PC-9 (cell line): ENCODE measurements around the gene KLHL6. TPM values are rescaled to one million over a fixed set of nuclear protein-coding genes. Genes with fewer than 3 reads are reported as not detected.

ENCODE experiments used
- Bru-seq: library from RNA; stranded (reverse); fragments of 400-500 nt; gene quantifications from one replicate; lab custom pipeline; 2021; lab: Mats Ljungman, UMichigan
- BruChase-seq, 2 experiments: library from RNA; stranded (reverse); fragments of 400-500 nt; gene quantifications; one replicate each; lab custom pipeline; 2021; lab: Mats Ljungman, UMichigan
- BruUV-seq: library from RNA; stranded (reverse); fragments of 400-500 nt; replicated peaks from 2 replicates; lab custom pipeline; 2021; lab: Mats Ljungman, UMichigan
- CTCF ChIA-PET: fragments of 300-600 bp; sonication (Branson Sonifier 250); formaldehyde crosslinking; loops from one replicate; lab custom pipeline; 2022; ENCODE audit warnings: antibody characterized with exemption; lab: Charles Lee
- POLR2A ChIA-PET: fragments of 300-600 bp; sonication (Branson Sonifier 250); formaldehyde crosslinking; loops from one replicate; lab custom pipeline; 2022; ENCODE audit warnings: antibody characterized with exemption; ENCODE audit not compliant: unreplicated experiment; lab: Charles Lee
- DNase-seq, 2 experiments: peaks; one replicate each; pipeline versions ENCODE4 v3.0.0 to v3.0.0-alpha.2; 2015 to 2022; ENCODE audit warnings: mixed read lengths in 1 of 2
- H2AFZ ChIP-seq: fragments of 200-600 bp; sonication (generic); 2 replicates; pipeline ENCODE4 v1.8.1; 2017; ENCODE audit warnings: antibody characterized with exemption
- H3F3A ChIP-seq: fragments of 200-600 bp; sonication (generic); 2 replicates; pipeline ENCODE4 v1.8.1; 2017; ENCODE audit warnings: antibody characterized with exemption, mild to moderate bottlenecking, low read depth; ENCODE audit not compliant: insufficient read depth
- H3K27ac ChIP-seq: fragments of 200-600 bp; sonication (generic); 2 replicates; pipeline ENCODE4 v1.6.1; 2016; ENCODE audit warnings: mixed run types
- H3K27me3 ChIP-seq: fragments of 200-600 bp; sonication (generic); 2 replicates; pipeline ENCODE4 v1.6.1; 2016; ENCODE audit warnings: low read depth, mixed run types; ENCODE audit not compliant: insufficient read depth
- H3K36me3 ChIP-seq: fragments of 200-600 bp; sonication (generic); 2 replicates; pipeline ENCODE4 v1.6.1; 2016; ENCODE audit warnings: low read depth, mixed run types
- H3K4me1 ChIP-seq: fragments of 200-600 bp; sonication (generic); replicated peaks from 2 replicates; pipeline ENCODE4 v1.6.1; 2016; ENCODE audit warnings: mixed run types; ENCODE audit not compliant: insufficient read depth
- H3K4me2 ChIP-seq: fragments of 200-600 bp; sonication (generic); 2 replicates; pipeline ENCODE4 v1.6.1; 2017; ENCODE audit warnings: mixed run types
- H3K4me3 ChIP-seq: fragments of 200-600 bp; sonication (generic); 2 replicates; pipeline ENCODE4 v1.6.1; 2016; ENCODE audit warnings: mixed run types
- H3K79me2 ChIP-seq: fragments of 200-600 bp; sonication (generic); 2 replicates; pipeline ENCODE4 v1.6.1; 2017; ENCODE audit warnings: low read depth, mixed run types
- H3K9me2 ChIP-seq: fragments of 200-600 bp; sonication (generic); 2 replicates; pipeline ENCODE4 v1.8.1; 2017; ENCODE audit warnings: mild to moderate bottlenecking; ENCODE audit not compliant: insufficient read depth
- H3K9me3 ChIP-seq: fragments of 200-600 bp; sonication (generic); 2 replicates; pipeline ENCODE4 v1.8.1; 2016; ENCODE audit warnings: low read depth; ENCODE audit not compliant: insufficient read depth
- H4K20me1 ChIP-seq: fragments of 200-600 bp; sonication (generic); 2 replicates; pipeline ENCODE4 v1.8.1; 2017; ENCODE audit not compliant: insufficient read depth
- CTCF ChIP-seq: fragments of 200-600 bp; sonication (generic); conservative IDR thresholded peaks from 2 replicates; pipeline ENCODE4 v1.6.1; 2017; ENCODE audit warnings: mixed run types, antibody characterized with exemption, mild to moderate bottlenecking, moderate library complexity
- EZH2 ChIP-seq: fragments of 200-600 bp; sonication (generic); IDR thresholded peaks from 2 replicates; pipeline ENCODE4 v1.8.0; 2017; ENCODE audit warnings: antibody characterized with exemption, low read depth
- intact Hi-C: fragments of 100-400 bp; cut with micrococcal nuclease; formaldehyde crosslinking; loops from one replicate; pipeline ENCODE4 v1.10.0; 2022; ENCODE audit not compliant: unreplicated experiment
- long read RNA-seq: library from polyadenylated mRNA; stranded (forward); transcript quantifications from one replicate; pipeline ENCODE4 v2.0.0, GENCODE V29; 2022
- total RNA-seq: library from RNA; stranded (reverse); gene quantifications from 2 replicates; pipeline ENCODE4 v1.2.3, GENCODE V29; 2021

Gene KLHL6
- total RNA-seq = 0.04 TPM in 1 of 2 replicates, not detected in the other
- percentile 13 among the genes with signal in this experiment for Bru-seq, nascent RNA
- BruChase-seq, experiment 1, labeled RNA remaining after a 2-hour chase = percentile 13 among the genes with signal in this experiment
- BruChase-seq, experiment 2, labeled RNA remaining after a 6-hour chase = percentile 11 among the genes with signal in this experiment
- long read RNA-seq = 0 reads

GRCh38 chr3:183555541-183556081 is at the start of gene KLHL6:
KLHL6 (minus strand) TSS chr3:183555706; CDS start chr3:183555653, 53 bp downstream.
- no peaks in the 10 kb centered on the region for H3K27me3 ChIP-seq
- no TSS peak for BruUV-seq
- no peaks in the 10 kb centered on the region for H3K9me3 ChIP-seq
- no peaks in the 10 kb centered on the region for H4K20me1 ChIP-seq
- H3K4me1 ChIP-seq = no peaks in the 10 kb centered on the region
- H3K79me2 ChIP-seq = no peaks in the 10 kb centered on the region
- no peaks in the 10 kb centered on the region for H3K36me3 ChIP-seq
- H3F3A ChIP-seq = no peaks in the 10 kb centered on the region
- CTCF ChIA-PET = no interaction called here
- no peak within 1 kb of the TSS for H3K4me3 ChIP-seq
- H3K9me2 ChIP-seq = no peaks in the 10 kb centered on the region
- no peak within 1 kb of the TSS for H2AFZ ChIP-seq
- DNase-seq = no peak
- TF ChIP-seq EZH2 = no peak
- TF ChIP-seq CTCF = no peak
- no peak within 1 kb of the TSS for H3K27ac ChIP-seq
- no peak within 1 kb of the TSS for H3K4me2 ChIP-seq
- POLR2A ChIA-PET = no interaction called here
- intact Hi-C loops = no loop called here

- Histone ChIP-seq H3K27me3 (no peaks in the 10 kb centered on the region), H2AFZ (no peak overlapping the region), H3K9me3 (no peaks in the 10 kb centered on the region; the same call in 1 of the 2 replicates), H3K4me1 (no peaks in the 10 kb centered on the region), H3K9me2 (no peaks in the 10 kb centered on the region; the same call in 1 of the 2 replicates), H3K4me2 (no peak overlapping the region), H3K4me3 (no peak overlapping the region), H4K20me1 (no peaks in the 10 kb centered on the region), H3F3A (no peaks in the 10 kb centered on the region), H3K36me3 (no peaks in the 10 kb centered on the region), H3K79me2 (no peaks in the 10 kb centered on the region), H3K27ac (no peak overlapping the region)
- DNase-seq = no peak
- CTCF ChIA-PET = no interaction called here
- POLR2A ChIA-PET = no interaction called here
- intact Hi-C loops = no loop called here
- no peak for TF ChIP-seq EZH2
- TF ChIP-seq CTCF = no peak
- BruUV-seq = no TSS peak
Observed at GRCh38 chr3:183597959-183598358, 42.5 kb upstream of the KLHL6 start.

- no peaks in the 10 kb centered on the region for H3K79me2 ChIP-seq
- no peak overlapping the region for H3K4me3 ChIP-seq
- no peaks in the 10 kb centered on the region for H4K20me1 ChIP-seq
- no peaks in the 10 kb centered on the region for H3K36me3 ChIP-seq
- H3K9me2 ChIP-seq = no peaks in the 10 kb centered on the region; the same call in 1 of the 2 replicates
- H3K4me2 ChIP-seq = no peak overlapping the region
- CTCF ChIA-PET = no interaction called here
- no peak for TF ChIP-seq EZH2
- no peak for TF ChIP-seq CTCF
- H3F3A ChIP-seq = no peaks in the 10 kb centered on the region
- no peak overlapping the region for H3K27ac ChIP-seq
- no peak for DNase-seq
- BruUV-seq = no TSS peak
- H3K4me1 ChIP-seq = no peaks in the 10 kb centered on the region
- H3K9me3 ChIP-seq = no peaks in the 10 kb centered on the region; the same call in 1 of the 2 replicates
- H2AFZ ChIP-seq = no peak overlapping the region
- intact Hi-C loops = no loop called here
- H3K27me3 ChIP-seq = no peaks in the 10 kb centered on the region
- POLR2A ChIA-PET = no interaction called here
Observed at GRCh38 chr3:183594636-183595035, 39.1 kb upstream of the KLHL6 start.
